Vagina (tissue), 2 donors: ENCODE data around the gene METTL25.

Experiments
- POLR2AphosphoS5 ChIP-seq, 2 donors: sonication (generic); formaldehyde crosslinking; IDR thresholded peaks; one replicate each; pipeline ENCODE4 v1.9.0; 2017; ENCODE audit warnings: antibody characterized with exemption in 2 of 2, mild to moderate bottlenecking in 2 of 2, low read depth in 1 of 2; ENCODE audit not compliant: insufficient read depth in 1 of 2
- TF ChIP-seq, protein P1 (sequence below), 3 experiments: fragments of 450-650 bp in 2 of 3; fragments of 200-600 bp in 1 of 3; sonication (generic) in 1 of 3; IDR thresholded peaks; one replicate each; pipeline ENCODE4 v1.5.1; 2017 to 2019; ENCODE audit warnings: antibody characterized with exemption in 3 of 3, mild to moderate bottlenecking in 2 of 3, moderate library complexity in 2 of 3

DNA sequence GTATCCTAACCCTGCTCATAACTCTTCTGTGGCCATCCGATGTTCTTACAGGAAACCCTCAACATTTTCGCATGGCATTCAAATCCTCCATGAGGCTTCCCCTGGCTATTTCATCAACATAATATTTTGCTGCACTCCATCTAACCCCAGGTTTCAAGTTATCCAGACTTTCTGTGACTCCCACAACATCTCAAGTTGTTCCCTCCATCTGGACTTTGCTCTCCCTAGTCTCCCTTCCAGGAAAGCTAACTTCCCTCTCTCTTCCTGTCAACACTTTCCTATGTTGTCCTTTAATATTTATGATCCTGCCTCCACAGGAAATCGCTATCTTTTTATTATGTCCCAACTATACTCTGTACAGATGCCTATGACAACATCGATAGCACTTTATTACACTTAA lies 146.1 kb downstream of the METTL25 start:
- TF ChIP-seq, protein P1, sequence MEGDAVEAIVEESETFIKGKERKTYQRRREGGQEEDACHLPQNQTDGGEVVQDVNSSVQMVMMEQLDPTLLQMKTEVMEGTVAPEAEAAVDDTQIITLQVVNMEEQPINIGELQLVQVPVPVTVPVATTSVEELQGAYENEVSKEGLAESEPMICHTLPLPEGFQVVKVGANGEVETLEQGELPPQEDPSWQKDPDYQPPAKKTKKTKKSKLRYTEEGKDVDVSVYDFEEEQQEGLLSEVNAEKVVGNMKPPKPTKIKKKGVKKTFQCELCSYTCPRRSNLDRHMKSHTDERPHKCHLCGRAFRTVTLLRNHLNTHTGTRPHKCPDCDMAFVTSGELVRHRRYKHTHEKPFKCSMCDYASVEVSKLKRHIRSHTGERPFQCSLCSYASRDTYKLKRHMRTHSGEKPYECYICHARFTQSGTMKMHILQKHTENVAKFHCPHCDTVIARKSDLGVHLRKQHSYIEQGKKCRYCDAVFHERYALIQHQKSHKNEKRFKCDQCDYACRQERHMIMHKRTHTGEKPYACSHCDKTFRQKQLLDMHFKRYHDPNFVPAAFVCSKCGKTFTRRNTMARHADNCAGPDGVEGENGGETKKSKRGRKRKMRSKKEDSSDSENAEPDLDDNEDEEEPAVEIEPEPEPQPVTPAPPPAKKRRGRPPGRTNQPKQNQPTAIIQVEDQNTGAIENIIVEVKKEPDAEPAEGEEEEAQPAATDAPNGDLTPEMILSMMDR (IDR thresholded peaks at IDR 0.05): no peak
- no peak for TF ChIP-seq POLR2AphosphoS5 (IDR thresholded peaks at IDR 0.05; ENCODE audit: insufficient read depth in 1 of 2, low read depth in 1 of 2)
